ENCODE measurements around the gene GFAP. TPM values are rescaled to one million over a fixed set of nuclear protein-coding genes. Genes with fewer than 3 reads are reported as not detected.

GFAP gene
- total RNA-seq, 1 donor from 2014 or later, result not detected

GRCh38 chr17:44915862-44916780 is 821 bp upstream of the GFAP start:
- DNase-seq (ENCODE audit: extremely low read depth, low read depth, low spot score), result no peak

- no peak for DNase-seq (ENCODE audit: extremely low read depth, low read depth, low spot score)
Observed at GRCh38 chr17:44914698-44915271, 515 bp downstream of the GFAP start.

- no peak for DNase-seq (ENCODE audit: extremely low read depth, low read depth, low spot score)
Observed at GRCh38 chr17:44914148-44914547, 1.2 kb downstream of the GFAP start.

- DNase-seq (ENCODE audit: extremely low read depth, low read depth, low spot score), result no peak
Observed at GRCh38 chr17:44913676-44914075, 1.6 kb downstream of the GFAP start.

GRCh38 chr17:44912763-44913544 is 2.3 kb downstream of the GFAP start:
- DNase-seq (ENCODE audit: extremely low read depth, low read depth, low spot score), result no peak

- DNase-seq (ENCODE audit: extremely low read depth, low read depth, low spot score), result no peak
Observed at GRCh38 chr17:44911133-44912001, 3.9 kb downstream of the GFAP start.

- no peak for DNase-seq (ENCODE audit: extremely low read depth, low read depth, low spot score)
Observed at GRCh38 chr17:44910231-44911106, 4.8 kb downstream of the GFAP start.

- DNase-seq (ENCODE audit: extremely low read depth, low read depth, low spot score), result no peak
Observed at GRCh38 chr17:44909681-44910144, 5.6 kb downstream of the GFAP start.

- no peak for DNase-seq (ENCODE audit: extremely low read depth, low read depth, low spot score)
Observed at GRCh38 chr17:44908761-44909326, 6.5 kb downstream of the GFAP start.

GRCh38 chr17:44907729-44908470 is 7.4 kb downstream of the GFAP start:
- DNase-seq (ENCODE audit: extremely low read depth, low read depth, low spot score), result no peak

GRCh38 chr17:44906763-44907728 is 8.3 kb downstream of the GFAP start:
- no peak for DNase-seq (ENCODE audit: extremely low read depth, low read depth, low spot score)

GRCh38 chr17:44906010-44906646 is 9.2 kb downstream of the GFAP start:
- no peak for DNase-seq (ENCODE audit: extremely low read depth, low read depth, low spot score)

GRCh38 chr17:44905006-44906000 is 10.0 kb downstream of the GFAP start:
- DNase-seq (ENCODE audit: extremely low read depth, low read depth, low spot score), result no peak

- no peak for DNase-seq (ENCODE audit: extremely low read depth, low read depth, low spot score)
Observed at GRCh38 chr17:44904001-44904984, 11.0 kb downstream of the GFAP start.
